Esophagus muscularis mucosa (tissue), 4 donors: Measurements from ENCODE around the gene KLHL12. TPM values are rescaled to one million over a fixed set of nuclear protein-coding genes. Genes with fewer than 3 reads are reported as not detected.

Experiments
- DNase-seq: peaks from one replicate; pipeline ENCODE4 v3.0.0-alpha.2; 2017; ENCODE audit errors: extremely low spot score
- H3K27ac ChIP-seq, 4 donors: fragments of 200-600 bp; sonication (generic); replicated peaks in 1 of 4; 1 replicate in 3 of 4; 2 replicates in 1 of 4; pipeline ENCODE4 v1.5.1; 2016 to 2019; ENCODE audit warnings: mild to moderate bottlenecking in 1 of 4
- H3K27me3 ChIP-seq, 4 donors: fragments of 200-600 bp; sonication (generic); one replicate each; pipeline versions ENCODE4 v1.5.1 to v1.6.0; 2016 to 2019
- H3K36me3 ChIP-seq, 4 donors: fragments of 200-600 bp; sonication (generic); one replicate each; pipeline ENCODE4 v1.5.1; 2016 to 2019
- H3K4me1 ChIP-seq, 4 donors: fragments of 200-600 bp; sonication (generic); one replicate each; pipeline ENCODE4 v1.5.1; 2016 to 2019
- H3K4me3 ChIP-seq, 4 donors: fragments of 200-600 bp; sonication (generic); 1 replicate in 2 of 4; 2 replicates in 2 of 4; pipeline ENCODE4 v1.5.1; 2016 to 2019; ENCODE audit warnings: mild to moderate bottlenecking in 4 of 4, moderate library complexity in 1 of 4
- H3K9me3 ChIP-seq, 4 donors: fragments of 200-600 bp; sonication (generic); 1 replicate in 3 of 4; 2 replicates in 1 of 4; pipeline ENCODE4 v1.5.1; 2016 to 2019
- EP300 ChIP-seq: sonication (generic); formaldehyde crosslinking; IDR thresholded peaks from one replicate; pipeline ENCODE4 v1.6.1; 2017; ENCODE audit warnings: antibody characterized with exemption
- POLR2A ChIP-seq: fragments of 450-650 bp; IDR thresholded peaks from one replicate; pipeline ENCODE4 v1.6.1; 2017; ENCODE audit warnings: antibody characterized with exemption, moderate library complexity, mild to moderate bottlenecking, low read depth
- POLR2AphosphoS5 ChIP-seq, 2 donors: sonication (generic); formaldehyde crosslinking; IDR thresholded peaks; one replicate each; pipeline ENCODE4 v1.6.1; 2017; ENCODE audit warnings: antibody characterized with exemption in 2 of 2
- WGBS: methylation state at CpG from one replicate; pipeline ENCODE4 v1.1.5; 2018; 5-methylcytosine and 5-hydroxymethylcytosine counted together
- intact Hi-C: fragments of 100-400 bp; cut with DNase I; formaldehyde crosslinking; loops from one replicate; pipeline ENCODE4 v1.15.1; 2023
- small RNA-seq, 3 donors: library from RNA; depleted of rRNA; stranded (forward); fragments of <200 nt; gene quantifications; one replicate each; pipeline ENCODE3, GENCODE V24; 2016
- total RNA-seq, 4 donors: library from RNA; depleted of rRNA; stranded (reverse); fragments of >200 nt; gene quantifications; one replicate each; pipeline versions ENCODE4 v1.1.0 to v1.2.1, GENCODE V29; 2016
- TF ChIP-seq, protein P1 (sequence below), 3 experiments: fragments of 200-600 bp in 2 of 3; fragments of 450-650 bp in 1 of 3; sonication (generic) in 2 of 3; IDR thresholded peaks; one replicate each; pipeline ENCODE4 v1.5.1; 2017 to 2019; ENCODE audit warnings: antibody characterized with exemption in 3 of 3, mild to moderate bottlenecking in 2 of 3, moderate library complexity in 1 of 3

Gene KLHL12
- total RNA-seq, 4 donors from 2014 or later, result 16.7 to 22.4 (median 19.3) TPM

DNA sequence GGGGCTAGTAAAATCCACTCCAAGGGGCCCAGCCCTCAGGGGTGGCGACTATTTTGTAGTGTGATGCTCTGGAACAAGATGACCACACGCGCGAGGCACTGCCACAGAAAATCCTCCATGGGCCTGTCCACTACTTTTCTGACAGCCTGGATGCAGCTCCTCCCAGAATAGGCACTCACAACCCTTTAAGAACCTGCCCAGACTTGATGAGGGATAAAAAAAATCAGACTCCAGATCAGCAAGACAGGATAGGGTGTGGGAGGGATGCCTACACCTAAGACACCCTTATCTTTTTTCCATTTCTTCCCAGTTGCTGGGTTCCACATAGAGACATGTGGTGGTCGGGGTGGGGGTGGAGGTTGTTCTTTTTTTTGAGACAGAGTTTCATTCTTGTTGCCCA is 82.8 kb downstream of the KLHL12 start:
- Histone ChIP-seq H3K27ac (no peak overlapping the region), H3K9me3 (no peaks in the 10 kb centered on the region), H3K4me1 (no peaks in the 10 kb centered on the region), H3K4me3 (no peak overlapping the region), H3K27me3 (peaks cover 0 to 6% (median 0%) of the 10 kb centered on the region in 4 donors), H3K36me3 (no peaks in the 10 kb centered on the region)
- 96% methylated on average over 5 of the region's 5 CpGs for WGBS
- no peak for TF ChIP-seq EP300
- TF ChIP-seq, protein P1, sequence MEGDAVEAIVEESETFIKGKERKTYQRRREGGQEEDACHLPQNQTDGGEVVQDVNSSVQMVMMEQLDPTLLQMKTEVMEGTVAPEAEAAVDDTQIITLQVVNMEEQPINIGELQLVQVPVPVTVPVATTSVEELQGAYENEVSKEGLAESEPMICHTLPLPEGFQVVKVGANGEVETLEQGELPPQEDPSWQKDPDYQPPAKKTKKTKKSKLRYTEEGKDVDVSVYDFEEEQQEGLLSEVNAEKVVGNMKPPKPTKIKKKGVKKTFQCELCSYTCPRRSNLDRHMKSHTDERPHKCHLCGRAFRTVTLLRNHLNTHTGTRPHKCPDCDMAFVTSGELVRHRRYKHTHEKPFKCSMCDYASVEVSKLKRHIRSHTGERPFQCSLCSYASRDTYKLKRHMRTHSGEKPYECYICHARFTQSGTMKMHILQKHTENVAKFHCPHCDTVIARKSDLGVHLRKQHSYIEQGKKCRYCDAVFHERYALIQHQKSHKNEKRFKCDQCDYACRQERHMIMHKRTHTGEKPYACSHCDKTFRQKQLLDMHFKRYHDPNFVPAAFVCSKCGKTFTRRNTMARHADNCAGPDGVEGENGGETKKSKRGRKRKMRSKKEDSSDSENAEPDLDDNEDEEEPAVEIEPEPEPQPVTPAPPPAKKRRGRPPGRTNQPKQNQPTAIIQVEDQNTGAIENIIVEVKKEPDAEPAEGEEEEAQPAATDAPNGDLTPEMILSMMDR (IDR thresholded peaks at IDR 0.05), result no peak
- TF ChIP-seq POLR2AphosphoS5 (IDR thresholded peaks at IDR 0.05), result no peak
- no peak for TF ChIP-seq POLR2A
- intact Hi-C loops, result no loop called here
- no peak for DNase-seq

GRCh38 chr1:202843081-202843480 is 84.0 kb downstream of the KLHL12 start:
- 88% methylated on average over 11 of the region's 11 CpGs for WGBS
- Histone ChIP-seq H3K27ac (no peak overlapping the region), H3K4me1 (no peaks in the 10 kb centered on the region), H3K27me3 (peaks cover 0 to 6% (median 0%) of the 10 kb centered on the region in 4 donors), H3K4me3 (no peak overlapping the region), H3K36me3 (no peaks in the 10 kb centered on the region), H3K9me3 (no peaks in the 10 kb centered on the region)
- DNase-seq, result no peak
- intact Hi-C loops, result no loop called here
- TF ChIP-seq POLR2A (no peak), EP300 (no peak), POLR2AphosphoS5 (IDR thresholded peaks at IDR 0.05) (no peak)
- TF ChIP-seq, protein P1 (IDR thresholded peaks at IDR 0.05), result no peak

Small RNAs within 50 kb of the gene (small RNA-seq; reads per million reads assigned to genes)
- gene RF00019, result 0 reads per million in 3 donors

Other genes starting within 250 kb of the KLHL12 start
- gene SYT2, start 216.8 kb downstream of the KLHL12 start, total RNA-seq, result under 1 TPM in 2 of 4 donors, not detected in 2; 0.11 to 0.19 TPM
- 10 to 100 TPM; 21.4 to 34.9 (median 31.8) TPM for gene KDM5B, start 118.8 kb downstream of the KLHL12 start, total RNA-seq
- gene PCAT6, start 116.3 kb downstream of the KLHL12 start, total RNA-seq, result not detected
- gene RABIF, start 38.1 kb downstream of the KLHL12 start, total RNA-seq, result 1 to 10 TPM; 4.5 to 8.3 (median 6.9) TPM
- gene ADIPOR1, start 31.1 kb upstream of the KLHL12 start, total RNA-seq, result 10 to 100 TPM; 53.6 to 93.4 (median 70.0) TPM
- 10 to 100 TPM; 28.2 to 51.2 (median 48.5) TPM for gene CYB5R1, start 40.0 kb upstream of the KLHL12 start, total RNA-seq
- gene TMEM183A, start 80.1 kb upstream of the KLHL12 start, total RNA-seq, result 10 to 100 TPM; 69.0 to 93.9 (median 87.6) TPM
- 1 to 10 TPM in 2 of 4 donors, under 1 TPM in 2; 0.42 to 1.6 (median 1.1) TPM for gene PPFIA4, start 99.3 kb upstream of the KLHL12 start, total RNA-seq
- gene MYOG, start 158.8 kb upstream of the KLHL12 start, total RNA-seq, result not detected
- 1 to 10 TPM in 2 of 4 donors, under 1 TPM in 2; 0.34 to 1.7 (median 0.80) TPM for gene ADORA1, start 200.5 kb upstream of the KLHL12 start, total RNA-seq
- gene MYBPH, start 248.6 kb upstream of the KLHL12 start, total RNA-seq, result not detected